Heart right ventricle (tissue), 16 donors: ENCODE data around the gene THSD4. TPM values are rescaled to one million over a fixed set of nuclear protein-coding genes. Genes with fewer than 3 reads are reported as not detected.

Source experiments
- ATAC-seq, 8 donors: fragments of 200-7000 bp; cut with Tn5 transposase; one replicate each; pipeline ENCODE4 v1.9.1; 2020; ENCODE audit warnings: mild to moderate bottlenecking in 8 of 8, moderate library complexity in 8 of 8, moderate number of reproducible peaks in 1 of 8
- DNase-seq, 2 donors: peaks; one replicate each; pipeline ENCODE4 v3.0.0-alpha.2; 2020
- H3K27ac ChIP-seq, 10 donors: fragments of 200-600 bp; sonication (generic) in 2 of 10; one replicate each; pipeline versions ENCODE4 v1.5.0 to v1.8.0; 2020 to 2022; ENCODE audit warnings: mild to moderate bottlenecking in 3 of 10
- H3K27me3 ChIP-seq, 7 donors: fragments of 200-600 bp; one replicate each; pipeline ENCODE4 v1.8.0; 2021 to 2022; ENCODE audit warnings: mild to moderate bottlenecking in 2 of 7
- H3K36me3 ChIP-seq, 9 donors: fragments of 200-600 bp; sonication (generic) in 1 of 9; one replicate each; pipeline versions ENCODE4 v1.5.0 to v1.8.0; 2020 to 2022; ENCODE audit warnings: mild to moderate bottlenecking in 2 of 9
- H3K4me1 ChIP-seq, 9 donors: fragments of 200-600 bp; sonication (generic) in 1 of 9; one replicate each; pipeline versions ENCODE4 v1.5.0 to v1.8.0; 2020 to 2022; ENCODE audit warnings: mild to moderate bottlenecking in 4 of 9
- H3K4me3 ChIP-seq, 10 donors: fragments of 200-600 bp; sonication (generic) in 2 of 10; one replicate each; pipeline versions ENCODE4 v1.5.0 to v1.8.0; 2020 to 2022; ENCODE audit warnings: mild to moderate bottlenecking in 7 of 10, moderate library complexity in 2 of 10
- H3K9me3 ChIP-seq, 11 donors: fragments of 200-600 bp in 10 of 11; sonication (generic) in 2 of 11; one replicate each; pipeline versions ENCODE4 v1.5.0 to v1.8.0; 2013 to 2022; ENCODE audit warnings: mild to moderate bottlenecking in 2 of 11, control low read depth in 1 of 11, moderate library complexity in 1 of 11
- CTCF ChIP-seq, 9 donors: fragments of 200-600 bp; sonication (generic) in 2 of 9; IDR thresholded peaks; one replicate each; pipeline versions ENCODE4 v1.5.0 to v1.8.0; 2021 to 2022; ENCODE audit warnings: antibody characterized with exemption in 9 of 9, mild to moderate bottlenecking in 5 of 9, moderate library complexity in 1 of 9
- WGBS, 2 donors: extraction: QIAGEN DNeasy Blood & Tissue Kit; methylation state at CpG; one replicate each; pipeline ENCODE4 v1.1.7; 2013; ENCODE audit warnings: inconsistent platforms in 1 of 2; 5-methylcytosine and 5-hydroxymethylcytosine counted together
- intact Hi-C, 10 donors: fragments of 100-400 bp; cut with DNase I; formaldehyde crosslinking; loops; one replicate each; pipeline versions ENCODE4 v1.11.1 to v1.14.2; 2022
- polyA plus RNA-seq, 2 donors: library from polyadenylated mRNA; stranded (reverse); fragments of 200-250 nt; gene quantifications; one replicate each; pipeline ENCODE4 v1.2.3, GENCODE V29; 2013
- total RNA-seq, 10 donors: library from RNA; stranded (reverse); fragmentation: NEBNext Ultra II Directional in 3 of 10; extraction: Animal tissue kit (Norgen Biotek cat#: 25700) in 3 of 10; gene quantifications; one replicate each; pipeline versions ENCODE4 v1.2.1 to v1.2.4, GENCODE V29; 2021 to 2023
- donor health status: Arrhythmogenic right ventricular cardiomyopathy.
- donor health status: ischemic (EF 13 %, LVEDD 7.1; RV severe dilation, severe dysfunction).
- donor health status: healthy with polysubstance abuse.
- donor health status: DM: no; HTN: yes; CAD: no.
- donor health status: DM: no; HTN: no; CAD: no.
- donor health status: ischemic (EF 25% LVEDD 6.9; RV normal size, moderate dysfunction).
- donor health status: ischemic (EF 25% LVEDD 5.7; RV mildly dilated, moderate dysfunction).
- donor health status: healthy.
- donor health status: DM: yes; HTN: yes; CAD: no.
- donor health status: Ischemic cardiomyopathy.
- donor health status: ischemic (EF 35%, LVEDD 5.7; RV mildly dilated, moderate dysfunction).
- donor health status: nonischemic (EF 11% LVEDD 7.7; RV severe dilation, severe dysfunction).
- donor health status: DM: yes; HTN: yes; CAD: no.
- donor health status: PGD.
- donor health status: ischemic (EF 29% LVEDD 5.4; RV normal size, mild dysfunction).
- donor health status: nonischemic (EF 23%, LVEDD 6.1; RV moderate dilation, normal function).

The THSD4 gene
- total and polyA plus RNA-seq, 12 donors = 20.8 to 212 (median 139) TPM

DNA sequence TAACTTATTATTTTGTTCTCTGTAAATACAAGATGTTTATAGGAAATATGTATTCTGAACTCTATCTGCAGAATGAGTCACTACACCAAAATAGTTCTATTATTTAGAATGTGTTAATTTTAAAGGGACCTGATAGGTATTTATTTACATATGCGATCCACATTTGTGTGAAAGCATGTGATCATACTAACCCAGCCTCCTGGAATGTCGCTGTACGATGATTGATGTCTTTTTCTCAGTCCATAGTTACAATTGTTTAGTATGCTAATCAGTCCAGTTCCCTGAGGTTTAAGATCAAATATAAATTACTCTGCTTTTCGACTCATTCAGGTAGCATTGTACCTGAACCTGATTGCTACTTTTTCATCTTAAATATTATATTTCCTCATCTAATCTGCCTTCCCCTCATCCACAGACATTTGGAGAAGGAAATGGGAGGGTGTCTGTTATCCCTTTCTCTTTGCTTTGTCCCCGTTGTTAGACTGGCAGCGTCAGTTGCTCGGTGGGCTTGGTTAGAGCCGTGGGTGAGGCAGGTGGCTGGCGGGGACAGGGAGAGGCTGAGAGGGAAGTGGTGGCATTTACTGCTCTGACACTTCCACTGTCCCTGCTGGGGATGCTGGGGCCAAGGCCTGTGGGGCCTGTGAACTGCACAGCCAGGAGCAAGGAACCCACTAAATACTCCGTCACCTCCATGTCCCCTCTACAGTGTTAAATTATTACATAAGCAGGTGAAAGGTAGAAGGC is 667.3 kb downstream of the THSD4 start:
- Histone ChIP-seq H3K4me3 (no peak overlapping the region), H3K27ac (no peak overlapping the region), H3K27me3 (no peaks in the 10 kb centered on the region), H3K9me3 (no peaks in the 10 kb centered on the region), H3K36me3 (peaks cover 0 to 6% (median 0%) of the 10 kb centered on the region in 9 donors), H3K4me1 (peaks cover 0 to 18% (median 8%) of the 10 kb centered on the region in 9 donors)
- intact Hi-C loops = loop anchor here in 1 of 10 donors (5.0 to 10.0 kb wide), 2 partner anchors 40 to 372 kb away; no protein-coding TSS in a partner anchor
- TF ChIP-seq CTCF (IDR thresholded peaks at IDR 0.05) = no peak
- ATAC-seq (peak in 2 of 8 donors; percentile 26 to 33), DNase-seq (no peak)
- WGBS, 2 donors = 81 to 84% methylated on average over 10 of the region's 10 CpGs

DNA sequence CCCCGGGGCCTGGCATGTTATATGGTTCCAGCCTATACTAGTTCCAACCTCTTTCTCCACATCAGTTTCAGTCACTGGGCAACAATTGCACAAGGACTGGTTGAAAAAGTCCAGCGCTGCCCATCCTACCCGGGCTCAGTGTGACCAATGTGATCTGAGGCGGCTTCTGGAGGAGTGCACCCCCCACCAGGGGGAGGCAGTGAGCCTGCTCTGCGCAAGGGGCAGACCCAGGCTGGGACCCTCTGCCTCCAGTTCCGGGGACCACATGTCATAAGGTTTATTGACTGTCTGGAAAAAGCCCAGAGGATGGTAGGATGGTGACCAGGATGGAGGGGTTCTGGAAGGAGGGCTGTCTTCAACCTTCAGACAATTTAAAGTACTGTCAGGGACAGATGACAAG is 669.4 kb downstream of the THSD4 start:
- H3K27me3 ChIP-seq = no peaks in the 10 kb centered on the region
- ATAC-seq (peak in 1 of 8 donors; percentile 32), DNase-seq (no peak)
- no peak overlapping the region for H3K4me3 ChIP-seq
- H3K4me1 ChIP-seq = peaks cover 0 to 18% (median 8%) of the 10 kb centered on the region in 9 donors
- peak in 6 of 9 donors; percentile 16 to 44 (median 22) for TF ChIP-seq CTCF (IDR thresholded peaks at IDR 0.05)
- H3K27ac ChIP-seq = no peak overlapping the region
- intact Hi-C loops = loop anchor here in 1 of 10 donors (5.0 to 10.0 kb wide), 2 partner anchors 42 to 370 kb away; no protein-coding TSS in a partner anchor
- H3K36me3 ChIP-seq = no peaks in the 10 kb centered on the region
- WGBS, 2 donors = 73 to 75% methylated on average over 6 of the region's 6 CpGs
- H3K9me3 ChIP-seq = no peaks in the 10 kb centered on the region

- no peak for TF ChIP-seq CTCF (IDR thresholded peaks at IDR 0.05)
- Histone ChIP-seq H3K4me1 (peaks cover 0 to 11% (median 0%) of the 10 kb centered on the region in 9 donors), H3K27me3 (no peaks in the 10 kb centered on the region), H3K4me3 (no peak overlapping the region), H3K36me3 (no peaks in the 10 kb centered on the region), H3K27ac (no peak overlapping the region), H3K9me3 (no peaks in the 10 kb centered on the region)
- ATAC-seq (no peak), DNase-seq (no peak)
- intact Hi-C loops = loop anchor here in 1 of 10 donors (10.0 kb wide), 1 partner anchor 369 kb away; no protein-coding TSS in a partner anchor
- 92 to 95% methylated on average over 2 of the region's 2 CpGs for WGBS, 2 donors
Observed at GRCh38 chr15:71785996-71786395, 670.7 kb downstream of the THSD4 start.

GRCh38 chr15:71786673-71787072 is 671.4 kb downstream of the THSD4 start:
- H3K4me1 ChIP-seq = peaks cover 0 to 13% (median 0%) of the 10 kb centered on the region in 9 donors
- intact Hi-C loops = loop anchor here in 1 of 10 donors (10.0 kb wide), 1 partner anchor 368 kb away; no protein-coding TSS in a partner anchor
- no peak overlapping the region for H3K4me3 ChIP-seq
- H3K9me3 ChIP-seq = no peaks in the 10 kb centered on the region
- 81 to 82% methylated on average over 7 of the region's 7 CpGs for WGBS, 2 donors
- no peak for ATAC-seq
- no peak overlapping the region for H3K27ac ChIP-seq
- no peak for DNase-seq
- no peaks in the 10 kb centered on the region for H3K36me3 ChIP-seq
- no peaks in the 10 kb centered on the region for H3K27me3 ChIP-seq
- TF ChIP-seq CTCF (IDR thresholded peaks at IDR 0.05) = no peak
